GM18951 (cell line): Measurements from ENCODE around the gene FSCN2.

Experiments
- POLR2A ChIP-seq: IDR thresholded peaks from 4 replicates; pipeline ENCODE4 v1.6.1; 2011; ENCODE audit warnings: mild to moderate bottlenecking; ENCODE audit not compliant: insufficient read length, insufficient read depth; ENCODE audit errors: extremely low read depth
- in situ Hi-C: fragments of 300-500 bp; cut with MboI; formaldehyde crosslinking; loops from one replicate; pipeline ENCODE4 v1.12.0; 2022; ENCODE audit warnings: low sequenced_read_pairs, mixed read lengths, inconsistent platforms; ENCODE audit not compliant: unreplicated experiment

The FSCN2 gene

DNA sequence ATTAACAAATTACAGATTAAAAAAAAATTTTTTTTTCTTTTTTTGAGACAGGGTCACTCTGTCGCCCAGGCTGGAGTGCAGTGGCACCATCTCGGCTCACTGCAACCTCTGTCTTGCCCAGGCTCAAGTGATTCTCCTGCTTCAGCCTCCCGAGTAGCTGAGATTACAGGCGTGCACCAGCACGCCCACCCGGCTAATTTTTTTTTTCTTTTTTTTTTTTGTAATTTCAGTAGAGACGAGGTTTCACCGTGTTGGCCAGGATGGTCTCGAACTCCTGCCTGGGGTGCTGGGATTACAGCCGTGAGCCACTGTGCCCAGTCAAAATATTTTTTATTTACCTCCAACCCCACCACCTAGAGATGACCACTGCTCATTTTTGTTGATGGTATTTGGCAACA, 41.1 kb upstream of the FSCN2 start:
- TF ChIP-seq POLR2A = no peak
- in situ Hi-C loops = no loop called here

DNA sequence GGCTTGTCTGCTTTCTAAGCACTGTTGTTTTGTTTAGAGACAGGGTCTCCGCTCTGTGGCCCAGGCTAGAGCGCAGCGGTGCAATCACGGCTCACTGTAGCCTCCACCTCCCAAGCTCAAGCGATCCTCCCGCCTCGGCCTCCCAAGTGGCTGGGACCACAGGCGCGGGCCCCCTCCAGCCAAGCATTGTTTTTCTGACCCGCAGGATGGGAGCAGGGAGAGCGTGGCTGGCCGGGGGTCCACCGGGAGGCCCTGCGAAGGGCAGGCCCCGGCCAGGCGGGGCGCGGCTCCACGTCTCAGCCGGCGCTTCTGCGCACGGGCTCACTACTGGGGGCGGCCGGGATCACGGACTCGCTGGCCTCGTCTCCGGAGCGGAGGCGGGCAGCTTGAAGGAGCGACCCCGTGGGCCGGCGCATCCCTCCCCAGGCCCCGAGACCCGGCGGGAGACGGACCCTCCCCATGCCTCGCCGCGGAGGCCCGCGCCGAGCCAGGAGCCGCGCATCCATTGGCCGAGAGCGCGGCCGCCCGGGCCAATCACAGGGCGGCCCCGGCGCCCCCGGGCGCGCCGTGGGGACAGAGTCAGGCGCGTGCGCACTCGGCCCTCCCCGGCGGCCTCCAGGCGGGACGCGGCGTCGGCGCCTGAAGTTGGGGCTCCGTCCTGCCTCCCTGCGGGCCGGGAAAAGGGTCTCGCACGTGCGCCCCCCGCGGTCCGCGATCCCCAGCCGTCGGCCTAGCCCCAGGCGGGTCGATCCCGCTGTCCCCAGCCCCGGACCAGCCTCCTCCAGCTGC, 40.5 kb upstream of the FSCN2 start:
- in situ Hi-C loops = no loop called here
- peak; percentile 95 for TF ChIP-seq POLR2A

DNA sequence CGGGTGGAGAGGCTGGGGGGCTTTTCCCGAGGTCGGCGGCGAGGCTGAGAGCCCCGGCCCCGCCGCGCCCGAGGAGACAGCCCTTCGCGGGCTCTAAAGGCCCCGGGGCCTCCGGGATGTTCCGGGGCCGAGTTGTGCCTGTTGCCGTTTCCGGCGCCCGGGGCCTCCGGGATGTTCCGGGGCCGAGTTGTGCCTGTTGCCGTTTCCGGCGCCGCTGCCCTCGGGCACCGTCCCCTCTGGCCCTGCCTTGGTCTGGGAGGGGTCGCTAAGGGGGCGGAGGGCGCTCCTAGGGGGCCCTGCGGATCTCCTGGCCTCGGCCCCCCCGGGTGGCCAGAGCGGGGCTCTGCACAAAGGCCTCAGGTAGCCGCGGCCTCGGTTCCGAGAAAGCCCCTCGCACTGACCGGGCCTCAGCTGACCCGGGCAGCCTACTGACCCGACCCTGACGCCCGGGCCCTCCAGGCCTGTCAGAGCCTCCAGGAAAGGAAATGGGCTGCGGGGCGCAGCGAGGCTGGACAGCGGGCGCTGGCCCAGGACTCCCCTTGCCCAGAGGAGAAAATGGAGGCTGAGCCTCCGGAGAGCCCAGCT, 39.8 kb upstream of the FSCN2 start:
- in situ Hi-C loops = no loop called here
- TF ChIP-seq POLR2A = no peak

DNA sequence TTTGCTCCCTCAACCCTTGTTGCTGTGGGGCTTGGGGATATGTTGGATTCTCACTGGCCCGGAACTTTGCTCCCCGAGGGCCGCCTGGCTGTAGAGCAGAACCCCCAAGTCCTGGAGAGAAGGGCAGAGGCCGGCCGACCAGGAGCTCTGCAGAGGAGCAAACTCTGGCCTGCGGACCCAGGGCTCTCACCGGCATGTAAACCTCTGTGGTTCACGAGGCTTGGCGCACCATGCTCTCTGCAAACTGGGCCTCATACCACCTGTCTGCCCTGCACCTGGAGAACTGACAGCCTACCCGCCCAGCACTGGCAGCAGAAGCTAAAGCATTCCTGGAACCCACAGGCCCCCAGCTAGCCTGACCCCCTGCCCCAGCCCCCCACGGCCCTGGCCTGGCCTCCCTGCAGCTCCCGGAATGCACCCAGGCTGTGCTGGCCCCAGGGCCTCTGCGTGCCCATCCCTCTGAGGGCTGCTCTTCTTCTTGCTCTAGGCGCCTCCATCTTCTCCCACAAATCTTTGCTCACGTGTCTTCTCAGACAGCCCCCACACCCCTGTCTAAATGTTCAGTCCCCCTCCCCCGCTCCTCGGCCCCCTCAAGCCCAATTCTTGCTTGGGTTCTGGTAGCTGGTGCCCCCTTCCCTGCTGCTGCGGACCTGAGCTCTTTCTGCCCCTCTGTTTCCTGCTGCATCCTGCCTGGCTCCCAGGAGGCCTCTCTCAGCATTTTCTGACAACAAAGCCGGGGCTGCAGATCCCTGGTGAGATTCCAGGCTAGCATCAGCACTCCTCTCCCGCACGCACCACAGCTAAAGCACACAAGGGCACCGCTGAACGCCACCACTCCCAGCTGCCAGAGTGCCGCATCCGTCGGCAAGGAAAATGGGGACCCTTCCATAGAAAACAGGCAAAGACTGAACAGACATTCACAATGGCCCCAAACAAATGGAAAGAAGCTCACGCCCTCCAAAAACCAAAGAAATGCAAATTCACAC, 38.9 kb upstream of the FSCN2 start:
- in situ Hi-C loops = no loop called here

DNA sequence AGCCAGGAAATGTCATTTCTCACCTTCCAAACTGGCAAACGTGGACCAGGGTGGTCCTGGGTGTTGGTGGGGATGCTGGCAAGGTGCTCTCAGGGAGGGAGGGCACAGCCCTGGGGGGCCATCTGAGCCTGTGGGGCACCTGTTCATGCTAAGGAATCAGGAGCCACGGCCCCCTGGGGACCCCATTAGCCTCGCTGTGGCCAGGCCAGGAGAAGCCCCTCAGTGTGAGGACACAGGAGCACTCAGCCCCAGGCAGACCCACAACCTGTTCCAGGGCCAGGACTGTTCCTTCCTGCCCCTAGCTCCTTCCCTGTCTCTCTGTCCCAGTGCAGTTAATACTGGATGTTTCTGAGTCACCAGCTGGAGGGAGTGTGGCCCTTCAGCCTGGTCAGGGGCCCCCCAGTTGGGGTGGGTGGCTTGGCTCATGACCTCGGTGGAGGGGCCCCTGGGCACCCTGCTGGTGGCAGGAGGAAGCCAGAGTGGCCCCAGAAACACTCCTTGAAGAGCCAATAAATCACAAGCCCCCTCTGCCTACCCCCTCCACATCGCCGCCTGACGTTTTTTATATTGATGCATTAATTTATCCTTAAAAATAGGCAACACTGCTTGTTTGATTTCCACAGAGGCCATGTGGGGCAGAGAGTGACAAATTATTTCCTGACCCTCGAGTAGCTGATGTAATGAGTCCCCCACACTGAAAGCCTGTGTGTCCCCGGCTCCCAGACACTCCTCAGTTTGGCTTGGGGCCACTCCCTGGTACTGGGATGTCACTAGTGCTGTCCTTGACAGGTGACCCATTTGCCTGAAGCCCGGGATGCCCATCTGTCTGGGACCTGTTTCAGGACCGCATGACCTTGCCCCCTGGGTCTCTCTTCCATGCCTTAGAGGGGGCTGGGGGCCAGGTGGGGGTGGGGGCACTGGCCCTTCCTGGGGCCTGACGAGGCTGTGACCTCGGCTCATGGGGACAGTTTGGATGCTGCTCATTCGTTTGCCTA, 37.9 kb upstream of the FSCN2 start:
- in situ Hi-C loops = no loop called here
- no peak for TF ChIP-seq POLR2A

More for the DNA sequence above, 38.9 kb upstream of the FSCN2 start:
- no peak for TF ChIP-seq POLR2A

DNA sequence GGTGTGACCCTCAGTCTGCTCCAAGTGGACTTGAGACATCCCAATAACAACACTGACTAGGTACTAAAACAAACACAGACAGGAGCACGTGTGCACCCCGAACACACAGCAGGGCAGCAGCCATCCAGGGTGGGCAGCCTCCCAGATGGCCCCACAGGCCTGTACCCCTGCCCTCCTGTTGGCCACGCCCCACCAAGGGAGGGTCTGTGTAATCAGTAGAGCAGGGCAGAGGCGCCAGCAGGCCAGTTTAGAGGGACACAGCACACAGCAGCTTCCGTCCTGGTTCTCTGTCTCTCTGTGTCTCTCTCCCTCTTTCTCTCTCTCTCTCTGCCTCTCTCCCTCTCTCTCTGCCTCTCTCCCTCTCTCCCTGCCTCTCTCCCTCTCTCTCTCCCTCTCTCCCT, 37.0 kb upstream of the FSCN2 start:
- in situ Hi-C loops = no loop called here
- TF ChIP-seq POLR2A = no peak

DNA sequence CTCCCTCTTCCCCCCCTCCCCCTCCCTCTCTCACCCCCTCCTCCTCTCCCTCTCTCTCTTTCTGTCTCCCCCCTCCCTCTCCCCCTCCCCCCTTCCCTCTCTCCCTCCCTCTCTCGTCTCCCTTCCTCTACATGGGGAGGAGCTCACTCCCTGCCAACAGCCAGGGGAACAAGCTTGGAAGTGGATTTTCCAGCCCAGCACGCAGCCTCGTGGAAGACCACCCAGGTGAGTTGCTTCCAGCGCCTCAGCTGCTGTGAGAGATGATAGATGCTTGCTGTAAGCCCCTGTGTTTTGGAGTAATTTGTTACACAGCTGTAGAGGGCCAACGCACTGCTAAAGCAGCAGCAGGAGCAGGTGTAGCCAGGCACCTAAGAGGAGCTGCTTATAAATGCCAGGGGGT, 36.4 kb upstream of the FSCN2 start:
- no peak for TF ChIP-seq POLR2A
- in situ Hi-C loops = no loop called here

DNA sequence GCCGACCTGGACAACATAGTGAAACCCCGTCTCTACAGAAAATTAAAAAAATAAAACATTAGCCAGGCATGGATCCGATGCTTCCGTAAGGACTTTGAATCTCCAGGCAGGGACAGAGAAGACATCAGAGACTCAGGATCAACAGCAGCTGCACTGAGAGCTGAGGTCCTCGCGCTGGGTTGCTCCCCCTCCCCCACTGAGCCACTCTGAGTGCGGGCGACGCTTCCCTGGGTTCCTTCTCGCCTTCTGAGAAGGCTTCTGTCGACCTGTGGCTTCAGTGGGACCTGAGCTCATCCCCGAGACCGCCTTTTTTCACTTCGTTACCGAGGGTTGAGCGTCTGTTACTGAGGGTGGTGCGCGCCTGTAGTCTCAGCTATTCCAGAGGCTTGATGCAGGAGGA, 36.0 kb upstream of the FSCN2 start:
- no peak for TF ChIP-seq POLR2A

DNA sequence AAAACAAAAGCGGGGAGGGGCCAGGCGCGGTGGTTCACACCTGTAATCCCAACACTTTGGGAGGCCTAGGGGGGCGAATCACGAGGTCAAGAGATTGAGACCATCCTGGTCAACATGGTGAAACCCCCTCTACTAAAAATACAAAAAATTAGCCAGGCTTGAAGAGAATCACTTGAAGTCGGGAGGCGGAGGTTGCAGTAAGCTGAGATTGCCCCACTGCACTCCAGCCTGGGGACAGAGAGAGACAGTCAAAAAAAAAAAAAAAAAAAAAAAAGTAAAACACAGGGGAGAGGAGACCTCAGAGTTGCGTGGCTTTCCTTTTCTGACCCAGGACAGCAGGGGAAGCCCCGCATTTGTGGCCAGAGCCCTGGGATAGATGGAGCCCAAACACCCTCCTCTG, 35.5 kb upstream of the FSCN2 start:
- in situ Hi-C loops = no loop called here
- TF ChIP-seq POLR2A = no peak

More for the DNA sequence above, 36.0 kb upstream of the FSCN2 start:
- in situ Hi-C loops = no loop called here

DNA sequence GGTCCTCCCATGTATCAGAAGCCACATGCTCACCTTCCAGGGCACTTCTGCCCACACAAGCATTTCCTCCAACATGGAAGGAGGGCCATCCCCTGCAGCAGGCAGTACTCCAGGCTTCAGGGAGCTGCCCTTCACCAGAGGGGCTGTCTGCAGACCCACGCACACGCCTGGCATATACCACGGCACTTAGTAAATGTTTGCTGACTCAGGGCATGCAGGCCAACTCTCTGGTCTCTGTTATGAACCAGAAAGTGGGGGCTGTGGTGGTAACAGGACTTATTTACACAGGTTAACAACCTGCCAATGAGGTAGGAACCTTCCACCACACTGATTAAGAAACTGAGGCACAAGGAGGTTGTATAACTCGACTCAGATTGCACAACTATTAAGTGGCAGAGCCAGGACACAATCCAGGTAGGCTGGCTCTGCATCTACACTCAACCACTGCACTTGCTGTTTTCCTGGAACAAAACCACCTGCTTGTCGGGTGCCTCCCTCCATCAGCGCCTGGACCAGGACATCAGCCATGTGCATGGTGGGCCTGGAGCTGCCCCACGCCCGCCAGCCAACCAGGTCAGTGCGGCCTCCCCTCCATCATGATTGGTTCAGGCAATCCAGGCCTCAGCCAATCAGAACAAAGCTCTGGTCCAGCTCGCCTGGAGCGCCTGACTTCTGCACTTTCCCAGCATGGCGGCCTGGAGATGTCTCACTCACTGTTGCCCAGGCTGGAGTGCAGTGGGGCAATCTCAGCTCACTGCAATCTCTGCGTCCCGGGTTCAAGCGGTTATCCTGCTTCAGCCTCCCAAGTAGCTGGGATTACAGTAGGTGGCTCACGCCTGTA, 34.8 kb upstream of the FSCN2 start:
- in situ Hi-C loops = no loop called here
- no peak for TF ChIP-seq POLR2A

DNA sequence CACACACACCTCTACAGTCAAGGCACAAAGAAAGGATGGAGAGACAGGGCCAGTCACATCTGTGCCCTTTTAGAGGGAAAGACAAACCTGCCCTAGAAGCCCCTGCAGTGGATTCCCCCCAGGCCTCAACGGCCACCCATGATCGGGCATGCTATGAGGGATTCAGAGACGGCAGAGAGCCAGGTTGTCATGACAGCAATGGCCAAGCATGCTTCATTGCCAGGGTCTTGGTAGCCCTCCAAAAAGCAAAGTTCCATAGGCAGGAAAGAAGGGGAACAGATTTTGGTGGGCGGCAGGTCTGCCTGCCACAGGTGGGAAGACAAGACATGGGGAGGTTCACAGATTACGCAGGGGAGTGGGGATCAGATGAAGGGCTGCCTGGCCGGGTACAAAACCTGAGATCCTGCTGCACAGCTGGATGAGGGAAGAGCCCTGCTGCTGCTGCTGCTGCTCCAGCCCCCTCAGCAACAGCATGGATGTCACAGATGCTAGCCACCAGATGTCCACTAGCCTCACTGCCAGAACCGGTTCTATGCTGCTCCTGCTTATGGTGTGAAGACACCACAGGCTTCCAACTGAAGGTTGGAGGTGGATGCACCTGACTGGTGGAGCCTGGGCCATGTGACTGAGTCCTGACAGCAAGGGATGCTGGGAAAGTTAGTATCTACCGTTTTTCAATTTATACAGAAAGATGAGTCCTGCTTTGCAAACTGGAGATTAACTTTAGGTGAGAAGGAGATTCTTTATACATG, 33.4 kb upstream of the FSCN2 start:
- in situ Hi-C loops = no loop called here
- no peak for TF ChIP-seq POLR2A
